GM19463 (cell line): Measurements from ENCODE around the gene ITGAL.
"Not testable (repeated sequence)": the region's sequence is repeated elsewhere in the genome, so short reads cannot be mapped to it uniquely, and the experiment has no call there.

Source experiments
- ATAC-seq: cut with Tn5 transposase; IDR thresholded peaks from one replicate; pipeline ENCODE4 v1.9.1; 2021; ENCODE audit warnings: mild to moderate bottlenecking, moderate library complexity; ENCODE audit not compliant: unreplicated experiment

The ITGAL gene

GRCh38 chr16:30491229-30491628 lies 18.7 kb downstream of the ITGAL start:
- ATAC-seq: no peak

GRCh38 chr16:30491744-30492308 lies 19.3 kb downstream of the ITGAL start:
- ATAC-seq: no peak

- ATAC-seq: no peak
These were observed 21.5 kb downstream of the ITGAL start for GRCh38 chr16:30493941-30494488.

- no peak for ATAC-seq
These were observed 22.2 kb downstream of the ITGAL start for GRCh38 chr16:30494709-30495108.

GRCh38 chr16:30499284-30499683 lies 26.7 kb downstream of the ITGAL start:
- no peak for ATAC-seq

- ATAC-seq: no peak
These were observed 31.1 kb downstream of the ITGAL start for GRCh38 chr16:30503403-30504296.

GRCh38 chr16:30509081-30509765 lies 36.7 kb downstream of the ITGAL start:
- no peak for ATAC-seq

- ATAC-seq: no peak
These were observed 37.9 kb downstream of the ITGAL start for GRCh38 chr16:30510376-30510938.

GRCh38 chr16:30511509-30511908 lies 39.0 kb downstream of the ITGAL start:
- no peak for ATAC-seq

- ATAC-seq: no peak
These were observed 42.7 kb downstream of the ITGAL start for GRCh38 chr16:30515275-30515674.

- no peak for ATAC-seq
These were observed 46.0 kb downstream of the ITGAL start for GRCh38 chr16:30518552-30518951.

- no peak for ATAC-seq
These were observed 46.8 kb downstream of the ITGAL start for GRCh38 chr16:30519120-30520049.

GRCh38 chr16:30521476-30521872 lies 48.9 kb downstream of the ITGAL start:
- no peak for ATAC-seq

- no peak for ATAC-seq
These were observed 49.5 kb downstream of the ITGAL start for GRCh38 chr16:30521873-30522641.

GRCh38 chr16:30522702-30523463 lies 50.3 kb downstream of the ITGAL start:
- not testable (repeated sequence) for ATAC-seq

- no peak for ATAC-seq
These were observed 51.4 kb downstream of the ITGAL start for GRCh38 chr16:30523768-30524574.

GRCh38 chr16:30524575-30525568 lies 52.3 kb downstream of the ITGAL start:
- no peak for ATAC-seq
